ENCODE measurements around the gene ATPAF1. TPM values are rescaled to one million over a fixed set of nuclear protein-coding genes. Genes with fewer than 3 reads are reported as not detected.
"Not testable (repeated sequence)": the region's sequence is repeated elsewhere in the genome, so short reads cannot be mapped to it uniquely, and the experiment has no call there.

The ATPAF1 gene, protein sequence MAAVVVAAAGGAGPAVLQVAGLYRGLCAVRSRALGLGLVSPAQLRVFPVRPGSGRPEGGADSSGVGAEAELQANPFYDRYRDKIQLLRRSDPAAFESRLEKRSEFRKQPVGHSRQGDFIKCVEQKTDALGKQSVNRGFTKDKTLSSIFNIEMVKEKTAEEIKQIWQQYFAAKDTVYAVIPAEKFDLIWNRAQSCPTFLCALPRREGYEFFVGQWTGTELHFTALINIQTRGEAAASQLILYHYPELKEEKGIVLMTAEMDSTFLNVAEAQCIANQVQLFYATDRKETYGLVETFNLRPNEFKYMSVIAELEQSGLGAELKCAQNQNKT
- 10 to 100 TPM; 47.4 to 55.0 TPM for total RNA-seq

DNA sequence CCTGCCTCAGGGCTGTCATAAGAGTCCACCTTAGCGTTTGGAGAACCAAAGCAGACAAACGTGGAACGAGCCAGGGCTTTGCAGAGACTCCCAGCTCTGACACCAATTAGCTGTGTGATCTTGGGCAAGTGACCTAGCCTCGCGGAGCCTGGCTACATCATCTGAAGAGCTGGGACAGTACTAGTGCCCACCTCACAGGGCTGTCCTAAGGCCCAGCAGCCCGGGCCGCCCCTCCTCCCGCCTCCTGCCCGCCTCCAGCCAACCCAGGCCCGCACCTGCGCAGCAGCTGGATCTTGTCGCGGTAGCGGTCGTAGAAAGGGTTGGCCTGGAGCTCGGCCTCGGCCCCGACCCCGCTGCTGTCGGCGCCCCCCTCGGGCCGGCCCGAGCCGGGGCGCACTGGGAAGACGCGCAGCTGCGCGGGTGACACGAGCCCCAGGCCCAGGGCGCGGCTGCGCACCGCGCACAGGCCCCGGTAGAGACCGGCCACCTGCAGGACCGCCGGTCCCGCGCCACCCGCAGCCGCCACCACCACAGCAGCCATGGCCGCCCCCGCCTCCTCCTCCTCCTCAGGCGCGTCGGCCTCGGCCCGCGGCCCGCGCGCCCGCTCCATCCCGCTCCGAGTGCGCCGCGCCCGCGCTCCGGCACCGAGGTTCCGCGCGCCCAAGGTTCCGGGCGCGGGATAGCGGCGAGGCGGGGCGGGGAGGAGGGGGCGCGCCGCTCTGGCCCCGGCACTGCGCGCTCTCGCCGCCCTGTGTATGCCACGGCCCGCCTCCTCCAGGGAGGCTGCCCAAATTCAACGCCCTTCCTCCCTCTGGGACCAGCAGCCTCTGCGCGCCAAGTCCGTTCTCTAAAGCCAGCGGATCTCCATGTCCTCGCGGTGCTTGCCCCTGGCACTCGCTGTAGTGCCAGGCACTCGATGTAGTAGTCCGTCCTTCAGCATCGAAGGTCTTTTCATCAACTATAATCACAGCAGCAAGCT lies at the start of gene ATPAF1:
Gene ATPAF1, minus strand, starts transcription at position 583 of the 979 bp plus-strand sequence. Its CDS starts 42 bp downstream, at position 541.
- CTCF ChIA-PET = interaction anchor here (1.3 to 2.5 kb wide), 5 partner anchors 8 to 51 kb away, joined by 3 to 15 read pairs (median 6); partner anchors contain the start of genes EFCAB14 and MOB3C
- DNase-seq = peak; percentile 69
- no peaks in the 10 kb centered on the region for H3K27me3 Mint-ChIP-seq (ENCODE audit: low read depth)
- peak; percentile 84 for ATAC-seq
- H3K4me3 Mint-ChIP-seq = peak within 1 kb of the TSS; percentile 84
- H3K36me3 Mint-ChIP-seq (ENCODE audit: low read depth) = peaks cover 21% of the 10 kb centered on the region
- H3K9me3 Mint-ChIP-seq (ENCODE audit: insufficient read depth) = no peaks in the 10 kb centered on the region
- POLR2A ChIA-PET = interaction anchor here (0.6 to 1.8 kb wide), 4 partner anchors 8 to 64 kb away, joined by 3 to 8 read pairs (median 6); partner anchors contain the start of genes EFCAB14, MKNK1 and MOB3C
- H3K27ac Mint-ChIP-seq = peak within 1 kb of the TSS; percentile 68
- H3K4me1 Mint-ChIP-seq (ENCODE audit: low read depth) = peaks cover 15% of the 10 kb centered on the region

DNA sequence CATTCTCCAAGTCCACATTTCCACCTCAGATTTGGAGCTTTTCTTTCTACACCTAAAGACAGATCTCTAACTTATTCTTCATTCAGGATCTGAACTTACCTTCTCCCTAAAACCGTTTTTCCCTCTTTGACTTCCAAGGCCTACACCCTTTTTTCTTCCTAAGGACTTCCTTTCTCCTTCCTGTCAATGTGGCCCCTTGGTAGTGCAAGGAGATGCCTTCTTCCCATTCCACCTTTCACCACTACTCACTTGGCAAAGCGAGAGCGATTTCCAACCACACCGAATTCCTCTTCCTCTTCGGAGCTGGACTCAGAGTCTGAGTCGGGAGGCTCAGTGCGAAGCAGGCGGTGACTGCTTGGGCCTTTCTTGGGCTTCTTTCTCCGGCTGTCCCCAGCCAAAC lies 49.5 kb upstream of the ATPAF1 start:
- Mint-ChIP-seq H3K27me3 (ENCODE audit: low read depth) (no peaks in the 10 kb centered on the region), H3K27ac (peak overlapping the region; percentile 95), H3K4me3 (peak overlapping the region; percentile 94), H3K9me3 (ENCODE audit: insufficient read depth) (no peaks in the 10 kb centered on the region), H3K4me1 (ENCODE audit: low read depth) (peaks cover 40% of the 10 kb centered on the region), H3K36me3 (ENCODE audit: low read depth) (peaks cover 37% of the 10 kb centered on the region)
- no peak for DNase-seq
- POLR2A ChIA-PET = interaction anchor here (1.4 to 1.6 kb wide), 2 partner anchors 101 to 114 kb away, joined by 3 read pairs; partner anchors contain the start of genes MKNK1 and MOB3C
- ATAC-seq = no peak
- CTCF ChIA-PET = interaction anchor here (2.0 to 2.6 kb wide), 2 partner anchors 184 to 187 kb away, joined by 5 to 7 read pairs; no protein-coding TSS in a partner anchor

DNA sequence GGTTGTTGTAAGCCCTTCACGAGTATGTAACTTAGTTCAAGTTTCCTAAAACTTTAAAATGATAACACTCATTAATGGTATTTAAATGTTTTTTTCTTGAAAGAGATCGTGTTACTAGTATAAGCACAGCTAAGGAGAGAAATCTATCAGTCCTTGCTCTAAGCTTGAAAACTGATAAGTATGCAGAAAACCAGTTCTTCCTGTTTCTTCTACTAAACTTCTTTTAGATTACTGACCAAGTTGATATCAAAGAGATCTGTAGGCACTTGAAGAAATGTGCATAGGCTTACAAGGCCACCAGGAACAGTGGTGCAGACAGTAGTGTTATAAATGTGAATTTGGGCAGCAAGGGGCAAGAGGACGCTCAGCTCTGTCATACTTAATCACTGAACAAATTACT lies 46.8 kb upstream of the ATPAF1 start:
- Mint-ChIP-seq H3K4me1 (ENCODE audit: low read depth) (peaks cover 36% of the 10 kb centered on the region), H3K27ac (no peak overlapping the region), H3K9me3 (ENCODE audit: insufficient read depth) (no peaks in the 10 kb centered on the region), H3K4me3 (no peak overlapping the region), H3K36me3 (ENCODE audit: low read depth) (peaks cover 51% of the 10 kb centered on the region), H3K27me3 (ENCODE audit: low read depth) (no peaks in the 10 kb centered on the region)
- CTCF ChIA-PET = interaction anchor here (1.8 kb wide), 1 partner anchor 10 kb away, joined by 4 read pairs; no protein-coding TSS in a partner anchor
- ATAC-seq (no peak), DNase-seq (no peak)
- POLR2A ChIA-PET = interaction anchor here (1.3 to 1.6 kb wide), 3 partner anchors 12 to 99 kb away, joined by 3 to 4 read pairs (median 4); no protein-coding TSS in a partner anchor

DNA sequence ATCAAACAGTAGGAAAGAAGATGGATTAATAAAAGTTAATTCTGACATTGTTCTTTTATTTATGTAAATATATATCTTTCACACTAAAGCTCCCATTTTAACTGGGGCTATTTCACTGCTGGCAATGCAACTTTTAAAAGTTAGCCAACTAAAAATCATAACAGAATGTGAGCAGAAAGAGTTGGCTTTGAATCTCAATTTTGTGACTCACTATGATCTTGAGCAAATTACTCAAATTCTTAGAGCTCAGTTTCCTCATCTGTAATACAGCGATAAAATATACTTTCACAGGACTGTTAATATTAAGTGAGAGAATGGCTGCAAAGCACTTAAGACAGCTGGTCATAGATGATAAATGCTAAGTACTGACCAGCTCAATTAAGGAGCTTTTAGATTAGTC lies 40.0 kb upstream of the ATPAF1 start:
- H3K27me3 Mint-ChIP-seq (ENCODE audit: low read depth) = no peaks in the 10 kb centered on the region
- ChIA-PET CTCF (interaction anchor here (0.8 to 1.3 kb wide), 4 partner anchors 8 to 221 kb away, joined by 3 to 4 read pairs (median 4); no protein-coding TSS in a partner anchor), POLR2A (no interaction called here)
- no peak overlapping the region for H3K27ac Mint-ChIP-seq
- H3K9me3 Mint-ChIP-seq (ENCODE audit: insufficient read depth) = no peaks in the 10 kb centered on the region
- H3K36me3 Mint-ChIP-seq (ENCODE audit: low read depth) = peaks cover 63% of the 10 kb centered on the region
- ATAC-seq (no peak), DNase-seq (no peak)
- H3K4me1 Mint-ChIP-seq (ENCODE audit: low read depth) = no peaks in the 10 kb centered on the region
- no peak overlapping the region for H3K4me3 Mint-ChIP-seq

DNA sequence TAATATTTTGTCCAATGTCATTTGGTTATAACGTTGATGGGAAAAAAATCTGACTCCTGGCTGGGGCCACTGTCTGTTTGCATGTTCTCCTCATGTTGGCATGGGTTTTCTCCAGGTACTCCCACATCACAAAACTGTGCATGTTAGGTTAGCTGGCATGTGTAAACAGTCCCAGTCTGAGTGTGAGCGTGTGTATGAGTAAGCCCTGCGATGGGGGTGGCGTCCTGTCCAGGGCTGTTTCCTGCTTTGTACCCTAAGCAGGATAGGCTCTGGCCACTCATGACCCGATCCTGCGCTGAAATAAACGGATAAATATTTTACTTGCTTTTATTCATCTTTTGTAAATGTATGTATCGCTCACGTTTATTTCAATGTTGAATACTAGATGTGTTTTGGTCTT lies 37.2 kb upstream of the ATPAF1 start:
- Mint-ChIP-seq H3K4me3 (no peak overlapping the region), H3K36me3 (ENCODE audit: low read depth) (peaks cover 56% of the 10 kb centered on the region), H3K27me3 (ENCODE audit: low read depth) (no peaks in the 10 kb centered on the region), H3K27ac (no peak overlapping the region), H3K9me3 (ENCODE audit: insufficient read depth) (no peaks in the 10 kb centered on the region), H3K4me1 (ENCODE audit: low read depth) (no peaks in the 10 kb centered on the region)
- ATAC-seq (no peak), DNase-seq (no peak)
- ChIA-PET POLR2A (no interaction called here), CTCF (interaction anchor here (1.0 kb wide), 1 partner anchor 19 kb away, joined by 3 read pairs; no protein-coding TSS in a partner anchor)

DNA sequence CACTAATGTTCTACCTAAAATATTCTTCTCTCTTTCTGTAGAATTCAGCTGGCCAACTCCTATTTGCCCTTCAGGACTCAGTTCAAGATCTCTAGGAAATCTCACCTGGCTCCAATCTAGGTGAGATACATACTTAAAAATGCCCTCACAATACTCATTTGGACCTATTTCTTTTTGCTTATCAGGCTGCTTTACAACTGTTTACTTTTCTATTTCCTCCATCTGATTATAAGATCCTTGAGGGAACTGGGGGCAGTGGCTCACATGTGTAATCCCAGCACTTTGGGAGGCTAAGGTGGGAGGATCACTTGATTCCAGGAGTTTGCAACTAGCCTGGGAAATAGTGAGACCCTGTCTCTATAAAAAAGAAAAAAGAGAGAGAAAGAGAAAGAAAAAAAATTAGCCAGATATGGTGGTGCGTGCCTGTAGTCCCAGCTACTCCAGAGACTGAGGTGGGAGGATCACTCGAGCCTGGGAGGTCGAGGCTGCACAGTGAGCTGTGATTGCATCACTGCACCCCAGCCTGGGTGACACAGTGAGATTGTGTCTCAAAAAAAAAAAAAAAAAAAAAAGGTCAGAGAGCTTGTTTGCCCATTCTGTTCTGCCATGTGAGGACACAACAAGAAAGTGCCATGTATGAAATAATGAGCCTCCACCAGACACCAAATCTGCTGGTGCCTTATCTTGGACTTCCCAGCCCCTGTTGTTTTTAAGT lies 35.9 kb upstream of the ATPAF1 start:
- H3K27ac Mint-ChIP-seq = no peak overlapping the region
- ATAC-seq (no peak), DNase-seq (no peak)
- POLR2A ChIA-PET = no interaction called here
- H3K4me3 Mint-ChIP-seq = no peak overlapping the region
- H3K27me3 Mint-ChIP-seq (ENCODE audit: low read depth) = no peaks in the 10 kb centered on the region
- no peaks in the 10 kb centered on the region for H3K4me1 Mint-ChIP-seq (ENCODE audit: low read depth)
- no peaks in the 10 kb centered on the region for H3K9me3 Mint-ChIP-seq (ENCODE audit: insufficient read depth)
- CTCF ChIA-PET = interaction anchor here (0.8 kb wide), 1 partner anchor 25 kb away, joined by 3 read pairs; no protein-coding TSS in a partner anchor
- H3K36me3 Mint-ChIP-seq (ENCODE audit: low read depth) = peaks cover 54% of the 10 kb centered on the region

DNA sequence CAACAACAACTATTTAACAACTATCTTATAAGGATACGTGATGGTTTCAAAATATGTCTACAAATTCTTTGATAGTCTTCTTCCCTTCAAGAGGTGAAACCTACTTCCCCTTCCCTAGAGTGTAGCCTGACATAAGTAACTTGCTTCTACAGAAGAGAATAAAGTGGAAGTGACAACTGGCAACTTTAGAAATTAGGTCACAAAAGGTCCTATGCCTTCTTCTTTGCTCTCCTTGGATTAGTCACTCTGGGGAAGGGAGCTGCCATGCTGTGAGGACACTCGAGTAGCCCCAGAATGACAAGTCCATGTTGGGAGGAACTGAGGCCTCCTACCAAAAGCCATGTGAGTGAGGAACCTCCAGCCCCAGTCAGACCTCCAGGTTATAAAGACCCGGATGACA lies 31.5 kb upstream of the ATPAF1 start:
- ATAC-seq (no peak), DNase-seq (no peak)
- Mint-ChIP-seq H3K9me3 (ENCODE audit: insufficient read depth) (no peaks in the 10 kb centered on the region), H3K36me3 (ENCODE audit: low read depth) (peaks cover 57% of the 10 kb centered on the region), H3K27ac (peak overlapping the region; percentile 8), H3K27me3 (ENCODE audit: low read depth) (no peaks in the 10 kb centered on the region), H3K4me1 (ENCODE audit: low read depth) (no peaks in the 10 kb centered on the region), H3K4me3 (no peak overlapping the region)
- CTCF ChIA-PET = no interaction called here
- POLR2A ChIA-PET = no interaction called here

DNA sequence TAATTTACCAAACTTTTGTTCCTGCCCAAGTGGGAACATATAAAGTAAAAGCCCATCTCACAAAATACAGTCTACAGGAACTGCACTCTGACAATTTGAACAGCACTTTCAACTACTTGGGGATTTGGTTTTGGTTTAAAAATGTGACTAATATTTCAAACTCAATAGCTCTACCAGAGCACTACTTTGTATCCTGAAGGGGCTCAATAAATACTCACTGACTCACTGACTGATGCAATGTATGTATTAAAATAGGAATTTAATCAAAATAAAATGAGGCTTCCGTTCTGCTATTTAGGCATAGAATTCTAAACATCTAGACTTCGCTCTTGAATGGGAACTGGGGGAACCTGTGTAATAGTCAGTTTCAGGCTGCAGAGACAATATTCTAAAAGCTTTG lies 28.9 kb upstream of the ATPAF1 start:
- ChIA-PET POLR2A (interaction anchor here (1.1 kb wide), 1 partner anchor 18 kb away, joined by 4 read pairs; no protein-coding TSS in a partner anchor), CTCF (interaction anchor here (1.2 to 1.5 kb wide), 3 partner anchors 11 to 216 kb away, joined by 4 to 7 read pairs (median 4); no protein-coding TSS in a partner anchor)
- no peaks in the 10 kb centered on the region for H3K9me3 Mint-ChIP-seq (ENCODE audit: insufficient read depth)
- H3K27me3 Mint-ChIP-seq (ENCODE audit: low read depth) = no peaks in the 10 kb centered on the region
- no peaks in the 10 kb centered on the region for H3K4me1 Mint-ChIP-seq (ENCODE audit: low read depth)
- H3K4me3 Mint-ChIP-seq = no peak overlapping the region
- DNase-seq (no peak), ATAC-seq (no peak)
- peaks cover 53% of the 10 kb centered on the region for H3K36me3 Mint-ChIP-seq (ENCODE audit: low read depth)
- no peak overlapping the region for H3K27ac Mint-ChIP-seq

DNA sequence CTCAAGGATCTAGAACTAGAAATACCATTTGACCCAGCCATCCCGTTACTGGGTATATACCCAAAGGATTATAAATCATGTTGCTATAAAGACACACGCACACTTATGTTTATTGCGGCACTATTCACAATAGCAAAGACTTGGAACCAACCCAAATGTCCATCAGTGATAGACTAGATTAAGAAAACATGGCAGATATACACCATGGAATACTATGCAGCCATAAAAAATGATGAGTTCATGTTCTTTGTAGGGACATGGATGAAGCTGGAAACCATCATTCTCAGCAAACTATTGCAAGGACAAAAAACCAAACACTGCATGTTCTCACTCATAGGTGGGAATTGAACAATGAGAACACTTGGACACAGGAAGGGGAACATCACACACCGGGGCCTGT lies 26.5 kb upstream of the ATPAF1 start:
- H3K4me1 Mint-ChIP-seq (ENCODE audit: low read depth); DNase-seq; H3K27me3 Mint-ChIP-seq (ENCODE audit: low read depth); POLR2A ChIA-PET; H3K4me3 Mint-ChIP-seq; H3K9me3 Mint-ChIP-seq (ENCODE audit: insufficient read depth); ATAC-seq; H3K27ac Mint-ChIP-seq; CTCF ChIA-PET: not testable (repeated sequence)
- H3K36me3 Mint-ChIP-seq (ENCODE audit: low read depth) = peaks cover 68% of the 10 kb centered on the region

DNA sequence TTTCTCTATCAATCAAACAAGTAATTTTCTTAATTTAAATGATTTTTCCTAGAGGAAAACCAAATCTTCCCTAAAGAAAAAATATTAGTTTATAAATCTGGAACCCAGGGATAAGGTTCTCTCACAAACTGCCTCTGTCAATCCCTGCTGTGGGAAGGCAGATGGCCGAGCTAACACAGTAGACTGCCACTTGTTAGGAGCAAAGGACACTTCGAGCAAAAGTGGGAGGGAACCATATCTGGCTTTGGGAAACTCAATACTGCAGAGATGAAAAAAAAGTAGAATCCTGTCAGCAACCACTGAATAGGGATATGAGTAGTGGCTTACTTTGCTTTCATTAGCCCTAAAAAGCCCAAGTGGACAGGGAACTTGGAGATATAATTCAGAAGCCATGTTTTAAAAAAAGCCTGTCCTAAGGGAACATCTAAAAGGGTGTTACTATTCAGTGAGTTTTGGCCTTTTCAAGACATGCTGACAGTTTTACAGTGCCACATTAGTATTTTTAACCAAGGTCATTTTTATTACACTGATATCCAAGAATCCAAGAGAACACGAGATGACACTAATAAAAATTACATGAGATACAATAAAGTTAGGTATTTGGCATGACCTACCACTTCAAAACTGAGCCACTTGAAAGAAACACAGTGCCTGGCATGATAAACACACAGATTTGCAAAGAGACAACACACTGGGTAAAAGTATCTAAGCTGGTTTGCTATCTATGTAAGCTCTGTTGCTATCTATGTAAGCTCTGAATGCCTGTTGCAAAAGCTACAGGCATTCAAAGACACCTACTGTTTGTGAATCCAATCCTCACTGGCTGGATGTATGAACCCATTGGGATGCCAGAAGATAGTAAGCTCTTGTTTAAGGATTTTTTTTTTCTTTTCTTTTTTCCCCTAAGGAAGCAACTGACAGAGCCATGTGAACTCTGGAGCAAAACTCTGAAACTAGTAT lies 24.9 kb upstream of the ATPAF1 start:
- ATAC-seq = no peak
- ChIA-PET CTCF (no interaction called here), POLR2A (interaction anchor here (0.7 kb wide), 1 partner anchor 17 kb away, joined by 5 read pairs; no protein-coding TSS in a partner anchor)
- Mint-ChIP-seq H3K4me1 (ENCODE audit: low read depth) (peaks cover 3% of the 10 kb centered on the region), H3K27me3 (ENCODE audit: low read depth) (no peaks in the 10 kb centered on the region), H3K4me3 (no peak overlapping the region), H3K27ac (no peak overlapping the region), H3K9me3 (ENCODE audit: insufficient read depth) (no peaks in the 10 kb centered on the region), H3K36me3 (ENCODE audit: low read depth) (peaks cover 77% of the 10 kb centered on the region)
- DNase-seq = no peak
